Vagina (tissue), 2 donors: ENCODE data around the gene HNRNPH2. TPM values are rescaled to one million over a fixed set of nuclear protein-coding genes. Genes with fewer than 3 reads are reported as not detected.

ENCODE experiments used
- DNase-seq, 2 donors: peaks; one replicate each; pipeline ENCODE4 v3.0.0-alpha.2; 2017; ENCODE audit errors: extremely low spot score in 2 of 2
- H3K27ac ChIP-seq: fragments of 200-600 bp; sonication (generic); one replicate; pipeline ENCODE4 v1.5.1; 2019
- H3K27me3 ChIP-seq: fragments of 200-600 bp; sonication (generic); one replicate; pipeline ENCODE4 v1.5.1; 2019
- H3K36me3 ChIP-seq, 2 donors: fragments of 200-600 bp; sonication (generic); one replicate each; pipeline ENCODE4 v1.5.1; 2017 to 2019
- H3K4me1 ChIP-seq: fragments of 200-600 bp; sonication (generic); one replicate; pipeline ENCODE4 v1.5.1; 2019
- H3K4me3 ChIP-seq, 2 donors: fragments of 200-600 bp; sonication (generic); 1 replicate in 1 of 2; 2 replicates in 1 of 2; pipeline ENCODE4 v1.5.1; 2016 to 2019
- H3K9me3 ChIP-seq: fragments of 200-600 bp; sonication (generic); one replicate; pipeline ENCODE4 v1.5.1; 2019
- POLR2A ChIP-seq, 2 donors: fragments of 450-650 bp; IDR thresholded peaks; one replicate each; pipeline ENCODE4 v1.6.1; 2017; ENCODE audit warnings: antibody characterized with exemption in 2 of 2, mild to moderate bottlenecking in 2 of 2, moderate library complexity in 2 of 2
- POLR2AphosphoS5 ChIP-seq, 2 donors: sonication (generic); formaldehyde crosslinking; IDR thresholded peaks; one replicate each; pipeline ENCODE4 v1.9.0; 2017; ENCODE audit warnings: antibody characterized with exemption in 2 of 2, mild to moderate bottlenecking in 2 of 2, low read depth in 1 of 2; ENCODE audit not compliant: insufficient read depth in 1 of 2
- intact Hi-C: fragments of 100-400 bp; cut with DNase I; formaldehyde crosslinking; loops from one replicate; pipeline ENCODE4 v1.15.1; 2023
- total RNA-seq: library from RNA; depleted of rRNA; stranded (reverse); fragments of >200 nt; gene quantifications from one replicate; pipeline ENCODE4 v1.2.3, GENCODE V29; 2016
- TF ChIP-seq, protein P1 (sequence below), 3 experiments: fragments of 450-650 bp in 2 of 3; fragments of 200-600 bp in 1 of 3; sonication (generic) in 1 of 3; IDR thresholded peaks; one replicate each; pipeline ENCODE4 v1.5.1; 2017 to 2019; ENCODE audit warnings: antibody characterized with exemption in 3 of 3, mild to moderate bottlenecking in 2 of 3, moderate library complexity in 2 of 3

HNRNPH2 gene
- total RNA-seq, 1 donor from 2014 or later = 43.2 TPM

DNA sequence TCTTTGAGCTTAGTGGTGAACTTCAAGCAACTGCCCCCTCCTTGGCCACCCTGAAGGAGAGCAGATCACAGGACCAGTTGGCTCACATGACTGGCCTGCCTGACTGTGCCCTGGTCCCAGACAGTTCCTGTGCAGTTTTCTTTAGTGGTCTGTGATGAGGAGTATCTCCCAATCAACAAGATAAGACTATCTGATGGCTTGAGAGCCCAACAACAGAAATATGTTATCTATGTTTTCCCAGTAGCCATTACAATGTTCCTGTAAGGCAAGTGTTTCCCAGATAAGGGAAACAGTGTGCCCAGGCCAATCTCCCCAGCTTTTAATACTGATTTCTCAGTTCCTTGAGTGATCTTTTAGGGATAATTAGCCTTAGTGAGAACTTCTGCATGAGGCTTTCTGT, 45.3 kb upstream of the HNRNPH2 start:
- Histone ChIP-seq H3K4me1 (no peaks in the 10 kb centered on the region), H3K27ac (no peak overlapping the region), H3K9me3 (no peaks in the 10 kb centered on the region), H3K4me3 (no peak overlapping the region), H3K36me3 (no peaks in the 10 kb centered on the region), H3K27me3 (no peaks in the 10 kb centered on the region)
- no peak for DNase-seq
- no peak for TF ChIP-seq POLR2A (IDR thresholded peaks at IDR 0.05)
- TF ChIP-seq, protein P1, sequence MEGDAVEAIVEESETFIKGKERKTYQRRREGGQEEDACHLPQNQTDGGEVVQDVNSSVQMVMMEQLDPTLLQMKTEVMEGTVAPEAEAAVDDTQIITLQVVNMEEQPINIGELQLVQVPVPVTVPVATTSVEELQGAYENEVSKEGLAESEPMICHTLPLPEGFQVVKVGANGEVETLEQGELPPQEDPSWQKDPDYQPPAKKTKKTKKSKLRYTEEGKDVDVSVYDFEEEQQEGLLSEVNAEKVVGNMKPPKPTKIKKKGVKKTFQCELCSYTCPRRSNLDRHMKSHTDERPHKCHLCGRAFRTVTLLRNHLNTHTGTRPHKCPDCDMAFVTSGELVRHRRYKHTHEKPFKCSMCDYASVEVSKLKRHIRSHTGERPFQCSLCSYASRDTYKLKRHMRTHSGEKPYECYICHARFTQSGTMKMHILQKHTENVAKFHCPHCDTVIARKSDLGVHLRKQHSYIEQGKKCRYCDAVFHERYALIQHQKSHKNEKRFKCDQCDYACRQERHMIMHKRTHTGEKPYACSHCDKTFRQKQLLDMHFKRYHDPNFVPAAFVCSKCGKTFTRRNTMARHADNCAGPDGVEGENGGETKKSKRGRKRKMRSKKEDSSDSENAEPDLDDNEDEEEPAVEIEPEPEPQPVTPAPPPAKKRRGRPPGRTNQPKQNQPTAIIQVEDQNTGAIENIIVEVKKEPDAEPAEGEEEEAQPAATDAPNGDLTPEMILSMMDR (IDR thresholded peaks at IDR 0.05) = no peak
- no peak for TF ChIP-seq POLR2AphosphoS5 (IDR thresholded peaks at IDR 0.05; ENCODE audit: insufficient read depth in 1 of 2, low read depth in 1 of 2)
- intact Hi-C loops = no loop called here

DNA sequence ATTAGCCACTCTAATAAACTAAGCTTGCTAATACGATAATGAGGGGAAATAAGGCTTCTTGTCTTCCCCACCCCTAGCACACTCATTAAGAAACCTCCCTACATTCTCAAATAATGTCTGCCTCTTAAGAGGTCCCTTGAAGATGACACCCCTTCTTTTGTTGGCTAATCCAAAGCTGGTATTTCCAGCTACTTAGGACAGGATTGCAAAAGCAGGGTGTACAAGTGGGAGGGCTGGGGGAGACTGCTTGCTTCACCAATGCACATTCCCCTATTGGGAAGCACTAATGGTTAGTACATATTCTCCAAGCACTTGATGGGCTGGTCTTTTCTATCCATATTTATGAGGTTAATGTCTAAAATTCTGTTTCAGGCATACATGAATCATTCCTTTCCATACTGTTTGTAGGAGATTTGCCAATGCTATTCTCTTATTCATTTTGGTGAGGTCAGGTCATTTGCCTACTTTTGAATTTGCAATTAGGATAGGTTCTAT, 42.7 kb upstream of the HNRNPH2 start:
- Histone ChIP-seq H3K27me3 (no peaks in the 10 kb centered on the region), H3K4me1 (no peaks in the 10 kb centered on the region), H3K27ac (no peak overlapping the region), H3K36me3 (no peaks in the 10 kb centered on the region), H3K4me3 (no peak overlapping the region), H3K9me3 (no peaks in the 10 kb centered on the region)
- no peak for DNase-seq
- TF ChIP-seq, protein P1 (IDR thresholded peaks at IDR 0.05) = no peak
- no peak for TF ChIP-seq POLR2A (IDR thresholded peaks at IDR 0.05)
- TF ChIP-seq POLR2AphosphoS5 (IDR thresholded peaks at IDR 0.05; ENCODE audit: insufficient read depth in 1 of 2, low read depth in 1 of 2) = no peak
- intact Hi-C loops = no loop called here

DNA sequence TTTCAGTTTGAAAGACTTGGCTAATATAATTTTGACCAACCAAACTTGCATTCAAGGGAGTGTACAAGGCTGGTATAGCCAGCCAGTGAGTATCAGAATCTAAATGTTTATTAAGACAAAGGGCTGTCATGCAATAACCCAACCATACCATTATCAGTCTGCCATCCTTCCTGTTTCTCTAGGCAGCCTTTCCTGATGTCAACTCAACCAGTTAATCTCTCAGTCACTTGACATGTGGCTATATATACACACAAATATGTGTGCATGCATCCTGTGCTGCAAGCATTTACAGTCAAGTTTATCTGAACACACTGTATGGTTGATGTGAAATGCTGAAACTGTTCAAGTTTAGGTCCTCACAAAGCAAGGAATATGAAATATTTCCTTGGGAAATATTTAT, 39.2 kb upstream of the HNRNPH2 start:
- Histone ChIP-seq H3K9me3 (no peaks in the 10 kb centered on the region), H3K4me1 (no peaks in the 10 kb centered on the region), H3K27ac (no peak overlapping the region), H3K27me3 (no peaks in the 10 kb centered on the region), H3K4me3 (no peak overlapping the region), H3K36me3 (no peaks in the 10 kb centered on the region)
- TF ChIP-seq POLR2A (IDR thresholded peaks at IDR 0.05) (no peak), POLR2AphosphoS5 (IDR thresholded peaks at IDR 0.05; ENCODE audit: insufficient read depth in 1 of 2, low read depth in 1 of 2) (no peak)
- TF ChIP-seq, protein P1 (IDR thresholded peaks at IDR 0.05) = no peak
- intact Hi-C loops = no loop called here
- no peak for DNase-seq

DNA sequence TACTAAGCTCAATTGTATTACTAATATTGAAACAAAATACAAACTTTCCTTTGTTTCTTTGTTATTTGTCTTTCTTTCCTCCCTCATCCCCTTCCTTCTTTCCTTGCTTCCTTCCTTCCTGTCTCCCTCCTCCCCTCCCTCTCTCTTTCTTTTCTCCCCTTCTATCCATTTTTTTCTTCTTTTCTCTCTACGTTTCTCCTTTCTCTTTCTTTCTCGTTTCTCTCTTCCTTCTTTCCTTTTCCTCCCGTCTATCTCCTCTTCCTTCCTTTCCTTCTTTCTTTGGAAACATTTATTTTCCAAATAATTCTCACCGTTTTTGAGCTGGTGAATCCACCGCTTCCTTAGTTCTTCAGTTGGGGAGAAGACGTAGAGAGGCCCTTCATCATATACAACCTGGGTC, 38.3 kb upstream of the HNRNPH2 start:
- H3K4me3 ChIP-seq = no peak overlapping the region
- no peaks in the 10 kb centered on the region for H3K4me1 ChIP-seq
- no peak for DNase-seq
- H3K9me3 ChIP-seq = no peaks in the 10 kb centered on the region
- TF ChIP-seq POLR2A (IDR thresholded peaks at IDR 0.05) = no peak
- TF ChIP-seq POLR2AphosphoS5 (IDR thresholded peaks at IDR 0.05; ENCODE audit: insufficient read depth in 1 of 2, low read depth in 1 of 2) = no peak
- TF ChIP-seq, protein P1 (IDR thresholded peaks at IDR 0.05) = no peak
- H3K27me3 ChIP-seq = no peaks in the 10 kb centered on the region
- H3K27ac ChIP-seq = no peak overlapping the region
- H3K36me3 ChIP-seq = no peaks in the 10 kb centered on the region
- intact Hi-C loops = no loop called here

DNA sequence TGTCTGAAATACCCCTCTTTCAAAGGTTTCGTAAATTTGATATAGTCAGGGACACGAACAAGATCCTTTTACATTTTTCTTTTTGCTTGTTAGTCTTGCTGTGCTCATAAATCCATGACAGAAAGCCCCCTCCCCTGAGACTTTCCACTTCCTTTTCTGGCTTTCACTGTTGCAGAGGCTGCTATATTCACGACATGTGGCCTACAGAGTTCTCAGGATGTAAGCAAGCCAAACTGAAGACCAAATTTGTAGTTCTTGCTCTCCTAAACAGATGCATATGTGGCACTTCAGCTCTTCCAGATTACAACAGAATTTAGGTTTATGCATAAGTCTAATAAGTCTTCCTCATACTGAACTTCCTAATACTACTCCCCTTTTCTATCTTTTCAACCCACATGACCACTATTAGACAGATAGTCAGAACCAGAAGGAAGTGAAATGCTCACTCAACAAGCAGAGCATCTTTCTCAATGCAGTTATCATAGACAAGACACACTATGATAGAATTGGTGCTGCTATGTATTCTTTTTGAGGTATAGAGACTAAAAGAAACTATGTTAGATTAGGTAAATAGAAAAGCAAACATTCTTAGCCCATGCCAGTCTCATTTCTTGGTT, 37.0 kb upstream of the HNRNPH2 start:
- no peaks in the 10 kb centered on the region for H3K36me3 ChIP-seq
- H3K27me3 ChIP-seq = no peaks in the 10 kb centered on the region
- no peaks in the 10 kb centered on the region for H3K9me3 ChIP-seq
- no peak for DNase-seq
- H3K4me3 ChIP-seq = no peak overlapping the region
- TF ChIP-seq POLR2A (IDR thresholded peaks at IDR 0.05) = no peak
- TF ChIP-seq POLR2AphosphoS5 (IDR thresholded peaks at IDR 0.05; ENCODE audit: insufficient read depth in 1 of 2, low read depth in 1 of 2) = no peak
- TF ChIP-seq, protein P1 (IDR thresholded peaks at IDR 0.05) = no peak
- intact Hi-C loops = no loop called here
- H3K27ac ChIP-seq = no peak overlapping the region
- H3K4me1 ChIP-seq = no peaks in the 10 kb centered on the region
